ENCODE measurements around the gene AKT1. TPM values are rescaled to one million over a fixed set of nuclear protein-coding genes. Genes with fewer than 3 reads are reported as not detected.

AKT1 gene
- total RNA-seq, 1 experiment from 2014 or later, result 123 TPM

GRCh38 chr14:104791425-104791824, 4.1 kb downstream of the AKT1 start:
- peaks cover 10% of the 10 kb centered on the region for H3K36me3 ChIP-seq (ENCODE audit: insufficient read depth, low read length, poor library complexity, severe bottlenecking)
- H3K27ac ChIP-seq (ENCODE audit: low read depth, low read length, poor library complexity, severe bottlenecking), result no peak overlapping the region
- CTCF ChIA-PET, result interaction anchor here (0.7 kb wide), 1 partner anchor 23 kb away, joined by 3 read pairs; no protein-coding TSS in a partner anchor
- no peak overlapping the region for H3K4me3 ChIP-seq (ENCODE audit: low read depth, low read length, poor library complexity, severe bottlenecking)
- H3K9me3 ChIP-seq (ENCODE audit: low read depth, low read length, poor library complexity, severe bottlenecking), result no peaks in the 10 kb centered on the region
- TF ChIP-seq EZH2 (IDR thresholded peaks at IDR 0.05; ENCODE audit: borderline replicate concordance, low read depth, low read length, poor library complexity, severe bottlenecking), result no peak
- TF ChIP-seq, protein P1, sequence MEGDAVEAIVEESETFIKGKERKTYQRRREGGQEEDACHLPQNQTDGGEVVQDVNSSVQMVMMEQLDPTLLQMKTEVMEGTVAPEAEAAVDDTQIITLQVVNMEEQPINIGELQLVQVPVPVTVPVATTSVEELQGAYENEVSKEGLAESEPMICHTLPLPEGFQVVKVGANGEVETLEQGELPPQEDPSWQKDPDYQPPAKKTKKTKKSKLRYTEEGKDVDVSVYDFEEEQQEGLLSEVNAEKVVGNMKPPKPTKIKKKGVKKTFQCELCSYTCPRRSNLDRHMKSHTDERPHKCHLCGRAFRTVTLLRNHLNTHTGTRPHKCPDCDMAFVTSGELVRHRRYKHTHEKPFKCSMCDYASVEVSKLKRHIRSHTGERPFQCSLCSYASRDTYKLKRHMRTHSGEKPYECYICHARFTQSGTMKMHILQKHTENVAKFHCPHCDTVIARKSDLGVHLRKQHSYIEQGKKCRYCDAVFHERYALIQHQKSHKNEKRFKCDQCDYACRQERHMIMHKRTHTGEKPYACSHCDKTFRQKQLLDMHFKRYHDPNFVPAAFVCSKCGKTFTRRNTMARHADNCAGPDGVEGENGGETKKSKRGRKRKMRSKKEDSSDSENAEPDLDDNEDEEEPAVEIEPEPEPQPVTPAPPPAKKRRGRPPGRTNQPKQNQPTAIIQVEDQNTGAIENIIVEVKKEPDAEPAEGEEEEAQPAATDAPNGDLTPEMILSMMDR (conservative IDR thresholded peaks at IDR 0.05; ENCODE audit: low read depth, low read length), result no peak
- BruUV-seq (replicated peaks), result no TSS peak
- intact Hi-C loops (cut with micrococcal nuclease; ENCODE audit: unreplicated experiment), result no loop called here
- POLR2A ChIA-PET (ENCODE audit: low non-redundant PET), result interaction anchor here (0.6 kb wide), 1 partner anchor 37 kb away, joined by 4 read pairs; no protein-coding TSS in a partner anchor
- peaks cover 15% of the 10 kb centered on the region for H3K4me1 ChIP-seq (ENCODE audit: insufficient read depth, low read length, poor library complexity, severe bottlenecking)
- no peaks in the 10 kb centered on the region for H3K27me3 ChIP-seq (replicated peaks; ENCODE audit: insufficient read depth, low read depth, low read length, poor library complexity)
- no peak for DNase-seq (ENCODE audit: low spot score)

DNA sequence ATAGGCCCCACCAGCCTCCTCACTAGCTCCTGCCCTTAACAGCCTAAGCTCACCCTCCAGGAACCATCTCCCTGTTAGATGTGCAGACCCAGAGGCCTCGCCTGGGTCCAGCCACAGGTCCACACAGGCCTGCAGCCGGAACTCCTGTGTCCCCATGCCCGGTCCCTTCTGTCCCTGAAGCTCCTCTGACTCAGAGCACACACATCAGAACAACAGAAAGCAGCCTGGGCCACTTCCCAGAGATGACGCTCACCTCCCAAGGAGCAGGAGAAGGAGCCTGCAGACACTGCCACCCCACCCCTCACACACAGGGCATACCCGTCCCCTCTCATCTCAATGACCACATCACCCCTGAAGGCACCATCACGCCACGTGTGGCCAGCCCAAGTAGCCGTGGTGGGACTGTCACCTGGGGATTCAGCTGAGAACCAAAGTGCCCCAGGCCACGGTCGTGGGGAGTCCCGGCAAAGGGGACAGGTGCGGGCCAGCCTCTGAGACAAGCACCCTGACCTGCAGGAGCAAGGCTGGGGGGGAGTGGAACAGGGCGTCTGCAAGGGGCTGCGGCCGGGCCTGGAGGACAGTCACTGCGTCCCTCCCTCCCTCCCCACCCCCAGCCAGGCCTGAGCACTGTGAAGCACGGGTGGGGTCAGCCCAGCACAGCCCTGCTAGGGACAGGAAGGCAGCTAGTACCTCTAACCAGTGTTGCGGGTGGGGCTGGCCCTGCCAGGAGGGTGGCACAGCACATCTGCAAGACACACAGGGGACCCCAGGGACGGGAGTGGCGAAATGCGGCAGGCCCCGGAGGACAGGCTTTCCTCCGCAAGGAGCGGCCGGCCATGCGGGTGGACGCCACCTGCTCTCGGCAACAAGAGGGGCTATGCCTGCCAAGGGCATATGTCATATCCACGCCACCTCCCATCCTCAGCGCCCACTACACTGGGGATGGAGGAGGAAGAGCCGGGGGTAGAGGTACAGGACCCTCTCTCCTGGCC, 5.5 kb downstream of the AKT1 start:
- Histone ChIP-seq H3K27me3 (replicated peaks; ENCODE audit: insufficient read depth, low read depth, low read length, poor library complexity) (no peaks in the 10 kb centered on the region), H3K9me3 (ENCODE audit: low read depth, low read length, poor library complexity, severe bottlenecking) (no peaks in the 10 kb centered on the region), H3K4me1 (ENCODE audit: insufficient read depth, low read length, poor library complexity, severe bottlenecking) (peaks cover 8% of the 10 kb centered on the region), H3K36me3 (ENCODE audit: insufficient read depth, low read length, poor library complexity, severe bottlenecking) (peaks cover 10% of the 10 kb centered on the region), H3K4me3 (ENCODE audit: low read depth, low read length, poor library complexity, severe bottlenecking) (no peak overlapping the region), H3K27ac (ENCODE audit: low read depth, low read length, poor library complexity, severe bottlenecking) (no peak overlapping the region)
- no peak for DNase-seq (ENCODE audit: low spot score)
- intact Hi-C loops (cut with micrococcal nuclease; ENCODE audit: unreplicated experiment), result no loop called here
- BruUV-seq (replicated peaks), result no TSS peak
- ChIA-PET POLR2A (ENCODE audit: low non-redundant PET) (interaction anchor here (0.7 kb wide), 1 partner anchor 11 kb away, joined by 3 read pairs; no protein-coding TSS in a partner anchor), CTCF (no interaction called here)
- TF ChIP-seq, protein P1 (conservative IDR thresholded peaks at IDR 0.05; ENCODE audit: low read depth, low read length), result no peak
- TF ChIP-seq EZH2 (IDR thresholded peaks at IDR 0.05; ENCODE audit: borderline replicate concordance, low read depth, low read length, poor library complexity, severe bottlenecking), result no peak

- H3K4me1 ChIP-seq (ENCODE audit: insufficient read depth, low read length, poor library complexity, severe bottlenecking), result peaks cover 3% of the 10 kb centered on the region
- H3K27ac ChIP-seq (ENCODE audit: low read depth, low read length, poor library complexity, severe bottlenecking), result no peak overlapping the region
- ChIA-PET CTCF (no interaction called here), POLR2A (ENCODE audit: low non-redundant PET) (interaction anchor here (0.7 kb wide), 1 partner anchor 10 kb away, joined by 3 read pairs; no protein-coding TSS in a partner anchor)
- peaks cover 10% of the 10 kb centered on the region for H3K36me3 ChIP-seq (ENCODE audit: insufficient read depth, low read length, poor library complexity, severe bottlenecking)
- intact Hi-C loops (cut with micrococcal nuclease; ENCODE audit: unreplicated experiment), result no loop called here
- TF ChIP-seq, protein P1 (conservative IDR thresholded peaks at IDR 0.05; ENCODE audit: low read depth, low read length), result no peak
- TF ChIP-seq EZH2 (IDR thresholded peaks at IDR 0.05; ENCODE audit: borderline replicate concordance, low read depth, low read length, poor library complexity, severe bottlenecking), result no peak
- DNase-seq (ENCODE audit: low spot score), result no peak
- H3K4me3 ChIP-seq (ENCODE audit: low read depth, low read length, poor library complexity, severe bottlenecking), result no peak overlapping the region
- BruUV-seq (replicated peaks), result no TSS peak
- no peaks in the 10 kb centered on the region for H3K27me3 ChIP-seq (replicated peaks; ENCODE audit: insufficient read depth, low read depth, low read length, poor library complexity)
- H3K9me3 ChIP-seq (ENCODE audit: low read depth, low read length, poor library complexity, severe bottlenecking), result no peaks in the 10 kb centered on the region
These were observed 6.5 kb downstream of the AKT1 start for GRCh38 chr14:104788873-104789663.
